WERI-Rb-1 (cell line): ENCODE results near the gene NME4.

Source experiments
- DNase-seq: peaks from one replicate; pipeline ENCODE4 v3.0.0-alpha.2; 2020
- H3K27ac ChIP-seq: fragments of 250-450 bp; sonication (Bioruptor Pico); 2 replicates; pipeline ENCODE4 v1.5.1; 2020; ENCODE audit warnings: mild to moderate bottlenecking, moderate library complexity
- H3K27me3 ChIP-seq: fragments of 250-450 bp; sonication (Bioruptor Pico); 2 replicates; pipeline ENCODE4 v1.5.1; 2021; ENCODE audit warnings: mild to moderate bottlenecking, low read depth, moderate library complexity; ENCODE audit not compliant: insufficient read depth, severe bottlenecking
- H3K36me3 ChIP-seq: fragments of 250-450 bp; sonication (Bioruptor Pico); 2 replicates; pipeline ENCODE4 v1.5.1; 2020; ENCODE audit warnings: mild to moderate bottlenecking, moderate library complexity
- H3K4me3 ChIP-seq: 2 replicates; pipeline ENCODE4 v1.5.1; 2011; ENCODE audit warnings: low read depth, mild to moderate bottlenecking, control low read depth, low read length
- H3K9me3 ChIP-seq: fragments of 250-450 bp; sonication (Bioruptor Pico); 2 replicates; pipeline ENCODE4 v1.5.1; 2021; ENCODE audit warnings: mild to moderate bottlenecking, moderate library complexity; ENCODE audit not compliant: severe bottlenecking
- TF ChIP-seq, protein P1 (sequence below): IDR thresholded peaks from 2 replicates; pipeline ENCODE4 v1.5.1; 2011; ENCODE audit warnings: low read depth, mild to moderate bottlenecking, control low read depth, inconsistent platforms, low read length

NME4 gene

GRCh38 chr16:392450-393030 lies 4.5 kb upstream of the NME4 start:
- H3K27me3 ChIP-seq: no peaks in the 10 kb centered on the region
- H3K27ac ChIP-seq: no peak overlapping the region
- H3K36me3 ChIP-seq: no peaks in the 10 kb centered on the region; the same call in 1 of the 2 replicates
- DNase-seq: no peak
- TF ChIP-seq, protein P1, sequence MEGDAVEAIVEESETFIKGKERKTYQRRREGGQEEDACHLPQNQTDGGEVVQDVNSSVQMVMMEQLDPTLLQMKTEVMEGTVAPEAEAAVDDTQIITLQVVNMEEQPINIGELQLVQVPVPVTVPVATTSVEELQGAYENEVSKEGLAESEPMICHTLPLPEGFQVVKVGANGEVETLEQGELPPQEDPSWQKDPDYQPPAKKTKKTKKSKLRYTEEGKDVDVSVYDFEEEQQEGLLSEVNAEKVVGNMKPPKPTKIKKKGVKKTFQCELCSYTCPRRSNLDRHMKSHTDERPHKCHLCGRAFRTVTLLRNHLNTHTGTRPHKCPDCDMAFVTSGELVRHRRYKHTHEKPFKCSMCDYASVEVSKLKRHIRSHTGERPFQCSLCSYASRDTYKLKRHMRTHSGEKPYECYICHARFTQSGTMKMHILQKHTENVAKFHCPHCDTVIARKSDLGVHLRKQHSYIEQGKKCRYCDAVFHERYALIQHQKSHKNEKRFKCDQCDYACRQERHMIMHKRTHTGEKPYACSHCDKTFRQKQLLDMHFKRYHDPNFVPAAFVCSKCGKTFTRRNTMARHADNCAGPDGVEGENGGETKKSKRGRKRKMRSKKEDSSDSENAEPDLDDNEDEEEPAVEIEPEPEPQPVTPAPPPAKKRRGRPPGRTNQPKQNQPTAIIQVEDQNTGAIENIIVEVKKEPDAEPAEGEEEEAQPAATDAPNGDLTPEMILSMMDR: 0 out of 2 replicates have a peak, but pooled peaks have one; percentile 20
- peaks cover 4% of the 10 kb centered on the region for H3K9me3 ChIP-seq
- H3K4me3 ChIP-seq: no peak overlapping the region

- H3K9me3 ChIP-seq: peaks cover 4% of the 10 kb centered on the region
- H3K36me3 ChIP-seq: peaks cover 30% of the 10 kb centered on the region
- no peaks in the 10 kb centered on the region for H3K27me3 ChIP-seq
- no peak for DNase-seq
- peak overlapping the region; percentile 79 for H3K27ac ChIP-seq
- TF ChIP-seq, protein P1: no peak
- peak overlapping the region; percentile 84 for H3K4me3 ChIP-seq
Observed at GRCh38 chr16:396199-396598, 800 bp upstream of the NME4 start.

DNA sequence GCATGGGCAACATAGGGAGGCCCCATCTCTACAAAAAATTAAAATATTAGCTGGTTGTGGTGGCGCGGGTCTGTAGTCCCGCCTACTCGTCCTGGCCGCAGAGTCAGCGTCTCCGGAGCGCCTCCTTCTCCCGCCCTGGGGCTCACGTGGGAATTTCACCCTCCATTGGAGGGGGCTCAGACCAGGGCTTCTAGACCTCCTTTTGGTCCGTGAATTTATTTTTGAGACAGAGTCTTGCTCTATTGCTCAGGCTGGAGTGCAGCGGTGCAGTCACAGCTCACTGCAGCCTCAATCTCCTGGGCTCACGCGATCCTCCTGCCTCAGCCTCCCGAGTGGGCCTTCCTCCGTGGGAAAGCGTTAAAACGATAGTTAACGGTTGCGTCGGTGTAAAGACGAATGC lies 394 bp upstream of the NME4 start:
- DNase-seq: peak; percentile 78
- Histone ChIP-seq H3K36me3 (peaks cover 30% of the 10 kb centered on the region), H3K4me3 (peak overlapping the region; percentile 84), H3K9me3 (peaks cover 4% of the 10 kb centered on the region), H3K27me3 (no peaks in the 10 kb centered on the region), H3K27ac (peak overlapping the region; percentile 79)
- TF ChIP-seq, protein P1: no peak

- DNase-seq: peak; percentile 82
- H3K4me3 ChIP-seq: peak overlapping the region; percentile 13
- peaks cover 30% of the 10 kb centered on the region for H3K36me3 ChIP-seq
- peak overlapping the region; percentile 57 for H3K27ac ChIP-seq
- H3K9me3 ChIP-seq: no peaks in the 10 kb centered on the region
- TF ChIP-seq, protein P1: peak; percentile 33
- no peaks in the 10 kb centered on the region for H3K27me3 ChIP-seq
Observed at GRCh38 chr16:397736-398332, 835 bp downstream of the NME4 start.

DNA sequence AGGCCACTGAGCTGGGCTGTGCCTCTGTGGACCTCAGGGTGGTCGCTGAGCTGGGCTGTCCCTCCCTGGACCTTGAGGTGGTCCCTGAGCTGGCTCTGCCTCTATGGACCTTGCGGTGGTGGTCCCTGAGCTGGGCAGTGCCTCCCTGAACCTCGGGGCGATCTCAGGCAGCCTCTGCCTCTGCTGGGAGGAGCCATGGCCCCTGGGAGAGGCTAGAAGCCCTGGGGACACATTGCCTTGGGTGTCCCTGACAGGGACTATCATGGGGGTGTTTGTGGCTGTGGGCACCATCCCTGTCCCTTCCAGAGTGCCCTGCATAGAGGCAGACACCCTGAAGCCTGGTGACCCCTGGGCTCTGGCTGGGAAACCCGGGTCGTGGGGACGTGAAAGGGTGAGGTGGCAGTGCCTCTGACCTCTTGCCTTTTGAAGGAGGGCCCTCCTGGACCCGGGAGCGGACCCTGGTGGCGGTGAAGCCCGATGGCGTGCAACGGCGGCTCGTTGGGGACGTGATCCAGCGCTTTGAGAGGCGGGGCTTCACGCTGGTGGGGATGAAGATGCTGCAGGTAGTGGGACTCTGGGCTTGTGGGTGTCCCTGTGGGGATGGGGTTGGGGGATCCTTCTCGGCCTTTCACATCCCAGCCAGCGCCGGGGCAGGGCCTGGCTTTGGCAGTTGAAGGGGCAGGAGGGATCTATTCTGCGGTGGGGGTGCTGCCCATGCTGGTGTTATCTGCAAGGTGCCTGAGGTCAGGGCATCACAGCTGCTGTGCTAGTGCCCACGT lies 1.8 kb downstream of the NME4 start:
- H3K9me3 ChIP-seq: no peaks in the 10 kb centered on the region
- DNase-seq: no peak
- H3K27me3 ChIP-seq: no peaks in the 10 kb centered on the region
- 0 out of 2 replicates have a peak overlapping the region, but pooled peaks have one; percentile 57 for H3K27ac ChIP-seq
- peaks cover 30% of the 10 kb centered on the region for H3K36me3 ChIP-seq
- TF ChIP-seq, protein P1: no peak
- no peak overlapping the region for H3K4me3 ChIP-seq
